ENCODE results near the gene FOXF2.

- TF ChIP-seq GATA2 (IDR thresholded peaks at IDR 0.05; ENCODE audit: insufficient read depth, insufficient read length, low read depth, low read length) (no peak), CTCF (IDR thresholded peaks at IDR 0.05; ENCODE audit: extremely low read depth in 1 of 2, insufficient read depth in 1 of 2, low read depth in 1 of 2, low read length in 2 of 2) (no peak), MYC (IDR thresholded peaks at IDR 0.05; ENCODE audit: low read depth, low read length) (no peak), EZH2 (IDR thresholded peaks at IDR 0.05; ENCODE audit: borderline replicate concordance, low read depth, low read length, severe bottlenecking) (no peak)
These were observed 17.1 kb downstream of the FOXF2 start for GRCh38 chr6:1406306-1407072.
